Thyroid gland (tissue), 4 donors: ENCODE results near the gene CD180.

Source experiments
- POLR2A ChIP-seq, 2 donors: fragments of 450-650 bp; IDR thresholded peaks; one replicate each; pipeline ENCODE4 v1.6.1; 2017; ENCODE audit warnings: antibody characterized with exemption in 2 of 2, mild to moderate bottlenecking in 2 of 2, moderate library complexity in 1 of 2
- TF ChIP-seq, protein P1 (sequence below), 6 experiments: fragments of 200-600 bp in 3 of 6; fragments of 450-650 bp in 3 of 6; sonication (generic) in 3 of 6; IDR thresholded peaks; one replicate each; pipeline ENCODE4 v1.5.1; 2016 to 2019; ENCODE audit warnings: antibody characterized with exemption in 6 of 6, mild to moderate bottlenecking in 2 of 6, inconsistent platforms in 1 of 6, moderate library complexity in 1 of 6

DNA sequence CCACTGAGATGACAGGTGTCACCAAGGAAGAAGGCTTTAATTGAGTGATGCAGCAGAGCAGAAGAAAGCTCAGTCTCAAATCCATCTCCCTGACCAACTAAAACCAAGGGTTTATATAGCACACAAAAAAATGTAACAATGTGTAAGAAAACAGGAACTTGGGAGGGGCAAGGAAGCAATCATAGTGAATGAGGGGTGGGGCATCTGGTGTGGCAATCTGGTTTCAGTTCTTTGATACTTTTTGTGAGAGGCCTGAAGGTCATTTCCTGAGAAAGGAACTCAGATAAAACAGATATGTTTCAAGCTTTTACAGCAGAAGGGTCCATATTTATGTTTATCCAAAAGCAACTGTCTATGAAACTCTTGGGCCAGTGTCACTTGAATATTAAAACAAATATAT lies 19.7 kb downstream of the CD180 start:
- no peak for TF ChIP-seq POLR2A (IDR thresholded peaks at IDR 0.05)
- TF ChIP-seq, protein P1, sequence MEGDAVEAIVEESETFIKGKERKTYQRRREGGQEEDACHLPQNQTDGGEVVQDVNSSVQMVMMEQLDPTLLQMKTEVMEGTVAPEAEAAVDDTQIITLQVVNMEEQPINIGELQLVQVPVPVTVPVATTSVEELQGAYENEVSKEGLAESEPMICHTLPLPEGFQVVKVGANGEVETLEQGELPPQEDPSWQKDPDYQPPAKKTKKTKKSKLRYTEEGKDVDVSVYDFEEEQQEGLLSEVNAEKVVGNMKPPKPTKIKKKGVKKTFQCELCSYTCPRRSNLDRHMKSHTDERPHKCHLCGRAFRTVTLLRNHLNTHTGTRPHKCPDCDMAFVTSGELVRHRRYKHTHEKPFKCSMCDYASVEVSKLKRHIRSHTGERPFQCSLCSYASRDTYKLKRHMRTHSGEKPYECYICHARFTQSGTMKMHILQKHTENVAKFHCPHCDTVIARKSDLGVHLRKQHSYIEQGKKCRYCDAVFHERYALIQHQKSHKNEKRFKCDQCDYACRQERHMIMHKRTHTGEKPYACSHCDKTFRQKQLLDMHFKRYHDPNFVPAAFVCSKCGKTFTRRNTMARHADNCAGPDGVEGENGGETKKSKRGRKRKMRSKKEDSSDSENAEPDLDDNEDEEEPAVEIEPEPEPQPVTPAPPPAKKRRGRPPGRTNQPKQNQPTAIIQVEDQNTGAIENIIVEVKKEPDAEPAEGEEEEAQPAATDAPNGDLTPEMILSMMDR (IDR thresholded peaks at IDR 0.05) = no peak
